ENCODE measurements around the gene WASL.

DNA sequence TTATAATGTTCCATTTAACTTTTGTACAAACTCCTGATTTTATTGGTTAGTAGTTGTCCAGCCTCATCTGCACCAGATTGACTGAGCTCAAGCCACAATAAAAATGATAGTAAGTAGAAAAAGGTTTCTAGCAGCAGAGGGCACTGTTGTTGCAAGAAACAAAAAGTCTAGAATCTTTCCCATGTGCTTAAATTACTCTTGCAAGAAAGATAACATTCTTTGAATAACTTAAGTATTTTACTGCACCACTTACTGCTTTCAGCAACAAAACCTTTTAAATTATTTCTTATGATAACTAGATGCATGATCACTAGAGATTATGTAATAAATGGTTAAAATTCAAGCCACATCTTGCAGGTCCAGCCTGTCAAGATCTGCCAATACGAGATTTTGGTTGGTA is 66.1 kb downstream of the WASL start:
- TF ChIP-seq CTCF (IDR thresholded peaks at IDR 0.05): peak; percentile 34 to 54 (median 37)
- TF ChIP-seq POLR2A (IDR thresholded peaks at IDR 0.05; ENCODE audit: low read depth): no peak
